ENCODE data around the gene NPTX1. TPM values are rescaled to one million over a fixed set of nuclear protein-coding genes. Genes with fewer than 3 reads are reported as not detected.

The NPTX1 gene
- total RNA-seq, 1 donor from 2014 or later: 1.9 TPM

DNA sequence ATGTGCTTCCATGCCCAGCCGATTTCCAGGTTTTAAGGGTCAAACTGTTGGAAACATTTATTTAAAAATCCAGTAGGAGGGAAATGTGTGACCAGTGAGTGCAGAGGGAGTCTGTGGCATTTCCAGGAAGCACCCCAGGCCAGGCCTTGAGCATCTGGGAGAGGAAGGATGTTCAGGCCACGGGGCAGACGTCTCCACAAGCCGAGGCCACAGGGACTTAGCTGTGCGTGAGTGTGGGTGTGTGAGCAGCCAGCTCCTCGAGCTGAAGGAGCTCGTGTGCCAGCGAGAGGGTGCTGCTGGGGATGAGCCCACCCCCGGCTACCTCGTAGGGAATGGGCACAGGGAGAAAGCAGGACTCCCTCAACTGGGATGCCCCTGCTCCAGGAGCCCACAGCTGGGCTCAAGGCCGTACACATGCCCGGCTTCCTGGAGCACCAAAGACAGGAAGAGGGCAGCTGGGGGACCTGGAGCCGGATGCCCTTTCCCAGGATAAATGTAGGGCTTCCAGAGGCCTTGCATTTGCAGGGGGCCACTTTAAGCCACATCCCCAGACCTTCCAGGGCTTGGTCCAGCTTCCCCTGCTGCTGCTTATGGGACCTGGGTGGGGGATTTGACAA lies 12.5 kb downstream of the NPTX1 start:
- Mint-ChIP-seq H3K27me3 (ENCODE audit: low read depth) (peaks cover 58% of the 10 kb centered on the region), H3K4me1 (no peaks in the 10 kb centered on the region), H3K36me3 (ENCODE audit: low read depth) (no peaks in the 10 kb centered on the region), H3K27ac (ENCODE audit: unreplicated experiment) (no peak overlapping the region), H3K9me3 (no peaks in the 10 kb centered on the region), H3K4me3 (no peak overlapping the region)
- TF ChIP-seq, protein P1, sequence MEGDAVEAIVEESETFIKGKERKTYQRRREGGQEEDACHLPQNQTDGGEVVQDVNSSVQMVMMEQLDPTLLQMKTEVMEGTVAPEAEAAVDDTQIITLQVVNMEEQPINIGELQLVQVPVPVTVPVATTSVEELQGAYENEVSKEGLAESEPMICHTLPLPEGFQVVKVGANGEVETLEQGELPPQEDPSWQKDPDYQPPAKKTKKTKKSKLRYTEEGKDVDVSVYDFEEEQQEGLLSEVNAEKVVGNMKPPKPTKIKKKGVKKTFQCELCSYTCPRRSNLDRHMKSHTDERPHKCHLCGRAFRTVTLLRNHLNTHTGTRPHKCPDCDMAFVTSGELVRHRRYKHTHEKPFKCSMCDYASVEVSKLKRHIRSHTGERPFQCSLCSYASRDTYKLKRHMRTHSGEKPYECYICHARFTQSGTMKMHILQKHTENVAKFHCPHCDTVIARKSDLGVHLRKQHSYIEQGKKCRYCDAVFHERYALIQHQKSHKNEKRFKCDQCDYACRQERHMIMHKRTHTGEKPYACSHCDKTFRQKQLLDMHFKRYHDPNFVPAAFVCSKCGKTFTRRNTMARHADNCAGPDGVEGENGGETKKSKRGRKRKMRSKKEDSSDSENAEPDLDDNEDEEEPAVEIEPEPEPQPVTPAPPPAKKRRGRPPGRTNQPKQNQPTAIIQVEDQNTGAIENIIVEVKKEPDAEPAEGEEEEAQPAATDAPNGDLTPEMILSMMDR (conservative IDR thresholded peaks at IDR 0.05): no peak
- no peak for DNase-seq (ENCODE audit: low read depth, low spot score)

DNA sequence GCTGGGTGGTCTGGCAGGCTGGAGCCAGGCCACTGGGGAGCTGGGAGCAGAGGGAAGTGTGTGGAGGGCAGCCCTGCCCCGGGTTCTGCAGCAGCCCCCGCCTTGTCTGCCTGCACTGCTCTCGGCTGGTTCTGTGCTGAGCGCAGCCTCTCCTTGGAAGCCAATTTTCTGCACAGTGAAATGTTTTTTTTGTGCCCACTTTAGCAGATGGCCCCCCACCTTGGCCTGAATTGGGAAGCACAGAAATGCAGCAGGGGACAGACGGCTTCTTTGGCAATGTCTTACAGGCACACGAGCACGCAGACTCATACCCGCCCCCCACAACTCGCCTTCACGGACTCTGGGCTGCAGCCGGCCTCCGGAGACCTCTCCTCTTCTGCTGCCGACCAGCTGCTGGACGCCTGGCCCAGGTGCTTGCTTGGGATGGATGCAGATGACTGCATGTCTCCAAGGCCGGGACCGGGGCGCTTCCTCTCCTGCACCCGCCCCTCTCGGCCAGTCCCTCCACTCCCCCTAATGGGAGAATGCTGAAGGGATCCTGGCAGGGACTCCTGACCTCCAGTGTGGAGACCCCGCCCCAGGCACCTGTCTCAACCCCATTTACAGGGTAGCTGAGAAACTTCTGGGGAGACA lies 14.8 kb downstream of the NPTX1 start:
- H3K27me3 Mint-ChIP-seq (ENCODE audit: low read depth): peaks cover 40% of the 10 kb centered on the region
- no peak overlapping the region for H3K27ac Mint-ChIP-seq (ENCODE audit: unreplicated experiment)
- H3K9me3 Mint-ChIP-seq: no peaks in the 10 kb centered on the region
- no peak for DNase-seq (ENCODE audit: low read depth, low spot score)
- H3K4me3 Mint-ChIP-seq: no peak overlapping the region
- no peaks in the 10 kb centered on the region for H3K4me1 Mint-ChIP-seq
- TF ChIP-seq, protein P1 (conservative IDR thresholded peaks at IDR 0.05): no peak
- H3K36me3 Mint-ChIP-seq (ENCODE audit: low read depth): no peaks in the 10 kb centered on the region

DNA sequence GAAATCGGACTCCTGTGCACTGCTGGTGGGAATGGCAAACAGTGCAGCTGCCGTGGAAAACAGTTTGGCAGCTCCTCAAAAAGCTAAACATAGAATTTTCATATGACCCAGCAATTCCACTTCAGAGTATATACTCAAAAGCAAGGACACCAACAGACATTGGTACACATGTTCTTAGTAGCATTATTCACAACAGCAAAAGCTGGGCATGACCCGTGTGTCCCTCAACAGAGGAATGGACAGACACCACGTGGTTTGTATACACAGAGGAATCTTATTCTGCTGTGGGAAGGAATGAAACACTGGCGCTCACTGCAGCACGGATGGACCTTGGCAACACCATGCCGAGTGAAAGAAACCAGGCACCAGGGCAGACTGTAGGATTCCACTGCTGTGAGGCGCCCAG lies 16.0 kb downstream of the NPTX1 start:
- Mint-ChIP-seq H3K4me3 (no peak overlapping the region), H3K27me3 (ENCODE audit: low read depth) (peaks cover 33% of the 10 kb centered on the region), H3K4me1 (peaks cover 5% of the 10 kb centered on the region), H3K36me3 (ENCODE audit: low read depth) (no peaks in the 10 kb centered on the region), H3K9me3 (no peaks in the 10 kb centered on the region), H3K27ac (ENCODE audit: unreplicated experiment) (no peak overlapping the region)
- no peak for DNase-seq (ENCODE audit: low read depth, low spot score)
- TF ChIP-seq, protein P1 (conservative IDR thresholded peaks at IDR 0.05): no peak

DNA sequence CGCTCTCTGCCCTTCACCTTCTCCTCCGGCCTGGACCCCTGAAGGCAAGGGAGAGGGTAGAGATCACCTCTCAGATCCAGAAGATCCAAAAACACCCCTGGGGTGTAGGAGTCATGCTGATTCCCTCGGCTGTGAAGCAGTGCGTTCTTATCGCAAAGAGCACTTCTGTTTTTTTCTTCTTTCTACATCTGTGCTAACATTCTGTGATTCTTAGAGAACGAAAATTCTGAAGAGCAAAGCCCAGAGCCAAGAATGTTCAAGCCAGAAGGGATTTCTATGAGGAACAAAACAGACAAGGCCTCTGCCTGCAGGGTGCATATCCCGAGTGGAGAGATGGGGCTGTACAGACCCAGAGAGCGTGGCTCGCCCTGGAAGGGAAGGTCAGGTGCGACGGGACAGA lies 17.2 kb downstream of the NPTX1 start:
- Mint-ChIP-seq H3K27me3 (ENCODE audit: low read depth) (peaks cover 29% of the 10 kb centered on the region), H3K4me1 (peaks cover 10% of the 10 kb centered on the region), H3K36me3 (ENCODE audit: low read depth) (no peaks in the 10 kb centered on the region), H3K9me3 (no peaks in the 10 kb centered on the region), H3K27ac (ENCODE audit: unreplicated experiment) (no peak overlapping the region), H3K4me3 (no peak overlapping the region)
- TF ChIP-seq, protein P1 (conservative IDR thresholded peaks at IDR 0.05): no peak
- DNase-seq (ENCODE audit: low read depth, low spot score): no peak

DNA sequence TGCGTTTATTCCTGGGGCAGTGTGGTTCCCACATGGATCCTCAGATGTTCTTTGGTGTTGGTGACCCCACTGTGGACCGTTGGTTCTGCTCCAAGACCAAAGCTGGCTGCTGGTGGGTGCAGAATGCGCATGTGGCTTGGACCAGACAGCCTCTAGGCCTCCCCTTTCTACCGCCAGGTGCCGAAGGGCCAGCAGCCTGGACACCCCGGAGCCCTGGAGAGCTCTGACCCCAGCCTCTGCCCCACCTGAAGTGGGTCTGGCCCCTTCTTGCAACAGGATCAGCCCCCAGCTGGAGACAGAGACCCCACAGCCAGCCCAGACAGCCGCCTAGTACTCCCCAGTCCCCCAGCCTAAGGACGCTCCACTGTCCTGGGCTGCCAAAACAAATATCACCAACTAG lies 18.4 kb downstream of the NPTX1 start:
- Mint-ChIP-seq H3K27ac (ENCODE audit: unreplicated experiment) (peak overlapping the region; percentile 63), H3K4me1 (peaks cover 22% of the 10 kb centered on the region), H3K36me3 (ENCODE audit: low read depth) (no peaks in the 10 kb centered on the region), H3K4me3 (peak overlapping the region; percentile 66), H3K27me3 (ENCODE audit: low read depth) (peaks cover 25% of the 10 kb centered on the region), H3K9me3 (no peaks in the 10 kb centered on the region)
- TF ChIP-seq, protein P1 (conservative IDR thresholded peaks at IDR 0.05): no peak
- no peak for DNase-seq (ENCODE audit: low read depth, low spot score)
